GM21786 (cell line): ENCODE data around the gene TTLL9.

Experiments
- ATAC-seq: cut with Tn5 transposase; IDR thresholded peaks from one replicate; pipeline ENCODE4 v1.9.1; 2021; ENCODE audit not compliant: unreplicated experiment

Gene TTLL9

DNA sequence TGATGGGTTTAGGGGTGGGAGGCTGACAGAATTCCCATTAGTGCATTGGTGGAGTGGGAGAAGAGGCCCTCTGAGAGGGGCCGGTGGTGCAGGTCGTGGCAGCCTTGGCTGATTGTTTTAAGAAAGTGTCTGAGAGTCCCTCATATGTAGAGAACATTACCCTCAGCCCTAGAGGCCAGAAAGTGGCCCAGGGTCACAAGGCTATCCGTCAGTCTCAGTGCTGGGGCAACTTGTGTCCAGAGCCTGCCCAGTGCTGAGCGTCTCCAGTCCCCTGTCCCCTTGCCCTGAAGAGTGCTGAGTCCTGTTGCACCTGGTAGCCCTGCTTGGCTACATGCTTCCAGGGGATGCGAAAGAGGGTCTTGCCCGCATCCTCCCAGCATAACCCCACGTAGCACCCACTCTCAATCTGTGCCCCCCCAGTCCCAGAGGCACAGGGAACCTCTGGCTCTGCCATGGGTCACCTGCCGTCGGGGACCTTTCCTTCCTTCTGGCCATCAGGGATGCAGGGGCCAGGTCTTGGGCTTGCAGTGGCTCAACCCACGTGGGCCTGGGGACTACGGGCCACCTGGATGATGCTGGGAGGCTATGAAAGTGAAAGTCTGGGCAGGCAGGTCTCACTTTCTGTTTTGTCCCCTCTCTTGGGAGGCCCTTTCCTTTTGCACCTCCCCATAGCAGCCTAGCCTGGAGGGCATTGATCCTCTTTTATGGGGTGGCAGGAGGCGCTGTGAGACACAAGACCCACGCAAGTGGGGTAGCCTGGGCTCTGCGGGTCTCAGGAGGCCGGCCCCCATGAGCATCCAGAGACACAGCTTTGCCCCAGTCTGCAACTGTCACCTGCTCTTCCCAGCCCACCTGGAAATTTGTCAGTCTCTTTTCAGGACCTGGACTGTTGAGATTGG is 12.3 kb upstream of the TTLL9 start:
- ATAC-seq: no peak

DNA sequence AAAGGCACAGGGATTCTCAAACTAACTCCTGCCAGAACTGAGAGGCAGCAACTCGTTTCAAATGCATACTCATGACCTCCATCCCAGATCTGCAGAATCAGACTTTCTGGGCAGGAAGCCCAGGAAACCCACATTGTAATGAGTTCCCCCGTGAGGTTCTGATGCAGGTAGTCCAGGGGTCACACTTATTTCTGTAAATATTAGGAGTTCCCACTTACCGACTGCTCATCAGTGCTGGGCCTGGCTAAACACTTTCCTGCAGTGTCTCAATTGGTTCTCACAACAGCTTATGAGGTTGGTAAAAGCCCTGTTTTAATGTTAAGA is 11.7 kb upstream of the TTLL9 start:
- ATAC-seq: no peak

DNA sequence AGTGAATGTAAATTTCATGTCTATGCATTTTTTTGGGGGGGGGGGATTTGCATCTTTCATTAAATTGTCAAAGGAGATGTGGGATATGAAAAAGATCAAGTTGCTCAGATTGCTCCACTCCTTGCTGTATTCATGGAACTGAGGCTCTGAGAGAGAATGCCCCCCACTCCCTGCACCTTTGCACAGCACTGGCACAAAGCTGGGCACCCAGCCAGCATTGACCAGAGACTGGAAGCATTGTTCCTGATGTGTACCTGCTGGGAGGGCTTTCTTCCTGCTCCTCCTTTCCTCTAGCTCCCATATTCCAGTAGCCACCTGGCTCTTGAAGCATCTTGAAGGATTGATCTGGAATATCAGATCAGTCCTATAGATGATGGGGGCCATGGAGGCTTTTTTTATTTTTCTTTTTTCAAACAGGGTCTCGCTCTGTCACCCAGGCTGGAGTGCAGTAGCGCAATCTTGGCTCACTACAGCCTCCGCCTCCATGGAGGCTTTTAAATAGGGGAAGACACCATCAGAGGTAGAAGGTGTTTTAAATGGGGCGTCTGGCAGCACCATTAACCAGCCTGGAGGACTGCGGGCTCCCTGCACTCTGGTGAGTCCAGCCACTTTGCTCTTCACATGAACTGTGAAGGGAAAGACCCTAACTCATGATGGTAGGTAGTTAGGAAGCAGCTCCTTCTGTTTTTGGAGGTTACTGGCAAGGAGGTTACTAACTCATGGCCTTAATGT is 11.0 kb upstream of the TTLL9 start:
- ATAC-seq: no peak

DNA sequence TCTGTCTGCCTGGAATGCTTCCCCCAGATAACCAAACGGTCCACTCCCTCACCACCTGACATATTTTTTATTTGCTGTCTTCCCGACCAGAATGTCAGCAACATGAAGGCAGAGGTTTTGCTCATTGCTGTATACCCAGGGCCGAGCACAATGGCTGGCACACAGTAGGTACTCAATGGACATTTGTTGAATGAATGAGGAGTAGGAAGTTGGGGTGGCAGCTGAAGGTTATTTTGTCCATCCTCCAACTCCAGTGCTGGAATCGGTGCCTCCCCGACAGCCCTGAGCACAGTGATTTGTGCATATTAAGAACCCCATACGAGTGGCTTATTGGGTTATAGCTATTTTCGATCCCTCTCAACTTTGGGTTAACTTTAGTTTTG is 10.4 kb upstream of the TTLL9 start:
- ATAC-seq: no peak

DNA sequence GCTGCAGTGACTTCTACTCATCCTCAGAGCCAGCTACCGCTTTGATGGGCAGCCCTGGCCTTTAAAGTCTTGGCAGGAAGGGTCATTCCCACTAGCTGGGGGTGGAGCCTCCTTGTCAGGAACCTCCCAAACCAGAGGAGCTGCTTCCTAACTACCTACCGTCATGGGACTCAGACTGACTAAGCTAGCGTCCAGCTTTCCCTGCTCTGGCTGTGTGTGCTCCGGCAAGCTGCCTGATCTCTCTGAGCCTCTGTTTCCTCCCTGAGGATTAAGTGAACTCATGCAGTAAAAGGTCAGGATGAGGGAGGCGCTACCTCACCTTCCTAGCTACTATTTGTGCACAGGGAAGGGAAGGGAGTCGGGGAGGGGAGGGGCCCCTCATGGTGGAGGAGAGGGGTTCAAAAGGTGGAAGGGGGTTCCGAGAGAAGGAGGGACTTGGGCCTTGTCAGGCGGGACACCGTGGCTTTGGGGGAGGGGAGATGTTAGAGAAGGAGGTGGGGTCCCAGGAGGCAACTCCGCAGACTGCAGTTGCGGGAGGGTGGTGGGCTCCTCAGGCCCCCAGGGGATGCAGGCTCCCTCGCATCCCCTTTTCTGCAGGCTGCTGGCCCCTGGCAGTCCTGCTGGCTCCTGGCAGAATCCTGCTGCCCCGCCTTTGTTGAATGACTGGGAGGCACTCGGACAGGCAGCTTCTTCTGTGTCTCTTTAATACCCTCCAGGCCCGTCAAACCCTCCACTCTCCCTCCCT is 9.9 kb upstream of the TTLL9 start:
- ATAC-seq: no peak

DNA sequence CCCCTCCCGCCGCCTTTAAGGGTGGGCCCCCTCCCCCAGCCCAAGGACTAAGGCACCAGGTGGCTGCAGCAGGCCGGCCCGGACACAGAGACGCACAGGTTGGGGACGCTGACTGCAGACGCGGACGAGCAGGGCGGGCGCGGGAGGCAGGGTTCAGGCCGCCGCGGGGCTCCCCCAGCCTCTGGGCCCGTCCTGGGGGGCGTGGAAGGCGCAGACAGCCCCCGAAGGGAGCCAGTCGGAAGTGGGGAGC is 9.4 kb upstream of the TTLL9 start:
- ATAC-seq: no peak

DNA sequence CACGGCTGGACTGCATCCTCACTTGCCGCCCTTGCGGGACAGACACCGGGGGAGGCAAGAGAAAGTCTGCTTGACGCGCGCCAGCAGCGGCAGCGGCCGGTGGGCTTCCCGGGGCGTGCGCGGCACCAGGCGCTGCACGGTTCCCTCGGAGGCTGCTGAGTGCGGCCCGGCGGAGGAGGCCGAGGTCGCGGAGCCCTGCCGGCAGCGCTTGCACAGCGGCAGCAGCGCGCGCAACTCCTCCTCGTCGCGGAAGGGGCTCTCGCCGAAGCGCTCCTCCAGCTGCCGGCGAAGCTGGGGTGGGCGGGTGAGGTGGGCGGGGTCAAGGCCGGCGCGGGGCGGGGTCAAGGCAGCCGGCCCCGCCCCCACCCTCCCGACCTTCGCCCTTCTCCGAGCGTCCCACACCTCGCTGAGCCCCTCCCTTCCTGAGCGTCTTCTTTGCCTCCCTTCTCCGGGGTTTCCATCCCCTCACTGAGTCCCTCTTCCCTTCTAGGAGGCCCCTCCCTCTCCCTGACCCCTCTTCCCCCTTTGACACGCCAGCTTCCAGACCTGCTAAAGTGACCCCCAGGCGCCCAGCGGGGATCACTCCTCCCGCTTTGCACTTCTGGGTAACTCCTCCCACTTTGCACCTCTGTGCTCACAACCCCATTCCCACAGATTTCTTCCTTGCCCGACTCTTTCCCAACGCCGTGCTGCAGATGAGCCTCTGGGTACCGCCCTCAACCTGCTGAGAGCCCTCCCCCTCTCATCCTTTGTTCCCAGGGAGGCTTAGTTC is 8.9 kb upstream of the TTLL9 start:
- no peak for ATAC-seq

DNA sequence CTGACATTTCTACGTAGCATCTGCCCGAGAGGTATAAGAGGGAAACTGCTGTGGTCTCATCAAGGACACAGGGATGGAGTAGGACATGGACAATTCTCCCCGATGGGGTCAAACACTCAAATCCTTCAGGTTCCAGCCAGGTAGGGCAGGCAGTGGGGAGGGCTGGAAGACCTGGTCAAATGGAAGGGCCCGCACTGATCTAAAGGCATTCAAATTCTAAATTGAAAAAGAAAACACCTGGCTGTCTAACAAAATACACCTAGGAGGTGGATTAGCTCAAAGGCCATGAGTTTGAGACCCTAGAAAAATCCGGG is 8.3 kb upstream of the TTLL9 start:
- ATAC-seq: no peak

DNA sequence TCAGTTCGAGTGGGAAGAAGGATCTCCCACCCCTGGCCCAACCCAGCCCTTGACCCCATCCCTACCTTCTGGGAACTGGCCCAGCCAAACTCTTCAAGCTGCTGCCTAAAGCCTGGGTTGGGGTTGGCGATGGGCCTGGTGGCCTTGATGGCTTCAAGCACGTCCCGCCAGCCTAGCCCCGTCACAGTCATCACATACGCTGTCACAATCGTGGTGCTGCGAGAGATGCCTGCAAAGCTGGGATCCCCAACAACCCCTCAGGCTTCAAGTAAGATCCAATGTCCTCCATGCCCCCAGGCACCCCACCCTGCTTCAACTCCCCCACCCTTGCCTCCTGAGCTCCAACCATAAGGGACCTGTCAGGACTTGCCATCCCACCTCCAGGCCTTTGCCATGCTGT is 7.9 kb upstream of the TTLL9 start:
- no peak for ATAC-seq

DNA sequence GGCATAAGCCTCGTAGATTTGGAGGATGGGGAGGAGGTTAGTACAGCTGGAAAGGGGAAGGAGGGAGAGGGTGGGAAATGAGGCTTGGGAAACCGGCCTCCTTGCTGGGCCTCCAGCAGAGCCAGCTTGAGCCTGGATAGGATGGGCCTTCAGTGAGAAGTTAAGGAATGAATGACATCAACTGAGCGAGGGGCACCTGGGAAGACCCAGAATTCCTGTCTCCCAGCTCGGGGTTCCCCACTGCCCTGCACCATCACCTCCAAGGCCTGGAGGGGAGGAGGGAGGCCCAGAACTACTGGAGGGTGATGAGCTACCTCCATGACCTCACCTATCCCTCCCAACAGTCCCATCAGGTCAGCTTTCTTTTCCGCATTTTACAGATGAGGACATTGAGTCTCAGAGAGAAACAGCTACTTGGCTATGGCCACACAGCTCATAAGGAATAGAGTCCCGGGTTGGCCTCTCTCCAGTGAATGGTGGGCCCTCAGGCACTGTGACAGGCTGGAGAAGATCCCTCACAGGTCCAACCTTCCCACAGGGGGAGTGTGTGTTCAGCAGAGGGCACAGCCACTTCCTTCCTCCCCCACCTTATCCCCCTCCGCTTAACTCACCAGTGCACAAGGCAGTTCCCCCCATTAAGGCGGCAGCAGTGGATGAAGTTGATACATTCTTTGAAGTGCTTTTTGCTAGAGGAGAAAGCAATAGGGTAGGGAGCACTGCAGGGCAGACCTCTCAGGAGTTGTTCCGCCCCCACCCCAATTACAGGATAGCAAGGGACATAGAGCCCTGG is 6.9 kb upstream of the TTLL9 start:
- no peak for ATAC-seq

DNA sequence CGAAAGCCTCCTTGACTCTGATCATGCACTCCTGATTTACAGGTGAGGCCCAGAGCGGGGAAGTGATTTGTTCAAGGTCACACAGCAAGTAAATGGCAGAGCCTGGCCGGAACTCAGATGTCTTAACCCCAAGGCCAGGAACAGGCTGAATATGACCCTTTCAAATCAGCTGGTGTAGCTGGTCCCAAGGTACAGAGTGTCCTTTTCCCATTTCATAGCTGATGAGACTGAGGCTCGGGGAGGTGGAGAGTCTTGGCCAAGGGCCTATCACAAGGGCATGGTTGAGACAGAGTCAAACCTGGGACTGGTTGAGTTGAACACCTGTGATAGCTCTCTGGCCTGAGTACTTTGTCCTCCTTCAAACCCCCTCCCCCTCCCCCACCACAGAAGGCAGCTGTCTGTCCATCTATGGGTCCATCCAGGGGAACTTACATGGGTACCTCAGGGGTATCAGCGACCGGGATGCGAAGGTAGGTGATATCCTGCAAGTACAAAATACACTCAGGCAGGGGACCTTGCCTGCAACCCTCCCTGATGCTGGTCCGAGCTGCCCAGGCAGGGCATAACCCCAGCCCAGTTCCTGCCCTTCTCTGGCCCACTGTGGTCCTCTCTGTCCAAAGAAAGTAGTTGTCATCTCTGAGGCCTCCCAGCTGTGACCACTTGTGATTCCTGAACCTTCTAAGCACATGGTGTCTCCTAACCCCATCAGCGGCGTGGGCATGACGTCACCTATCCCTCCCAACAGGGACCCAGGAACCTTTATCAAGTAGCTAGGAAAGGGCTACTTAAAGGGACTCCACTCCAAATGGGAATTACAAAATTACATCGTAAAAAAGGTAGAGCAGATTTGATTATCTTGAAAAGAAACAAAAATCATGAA is 5.7 kb upstream of the TTLL9 start:
- ATAC-seq: no peak

DNA sequence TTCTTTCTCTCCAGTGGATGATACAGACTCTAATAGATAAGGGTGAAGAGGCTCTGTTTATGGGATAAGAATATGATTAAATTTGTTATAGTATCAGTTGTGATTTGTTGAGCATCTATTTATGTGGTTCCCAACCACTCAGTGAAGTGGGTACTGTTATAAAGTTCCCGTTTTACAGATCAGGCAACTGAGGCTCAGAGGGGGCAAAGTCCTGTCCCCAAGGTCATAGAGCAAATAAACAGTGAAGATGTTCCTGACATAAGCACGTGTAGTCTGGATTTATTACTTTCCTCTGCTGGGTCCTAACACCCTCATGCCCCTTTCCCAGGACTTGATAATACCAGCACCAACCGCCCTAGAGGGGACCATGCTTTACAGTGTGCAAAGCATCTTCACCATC is 4.2 kb upstream of the TTLL9 start:
- ATAC-seq: no peak

DNA sequence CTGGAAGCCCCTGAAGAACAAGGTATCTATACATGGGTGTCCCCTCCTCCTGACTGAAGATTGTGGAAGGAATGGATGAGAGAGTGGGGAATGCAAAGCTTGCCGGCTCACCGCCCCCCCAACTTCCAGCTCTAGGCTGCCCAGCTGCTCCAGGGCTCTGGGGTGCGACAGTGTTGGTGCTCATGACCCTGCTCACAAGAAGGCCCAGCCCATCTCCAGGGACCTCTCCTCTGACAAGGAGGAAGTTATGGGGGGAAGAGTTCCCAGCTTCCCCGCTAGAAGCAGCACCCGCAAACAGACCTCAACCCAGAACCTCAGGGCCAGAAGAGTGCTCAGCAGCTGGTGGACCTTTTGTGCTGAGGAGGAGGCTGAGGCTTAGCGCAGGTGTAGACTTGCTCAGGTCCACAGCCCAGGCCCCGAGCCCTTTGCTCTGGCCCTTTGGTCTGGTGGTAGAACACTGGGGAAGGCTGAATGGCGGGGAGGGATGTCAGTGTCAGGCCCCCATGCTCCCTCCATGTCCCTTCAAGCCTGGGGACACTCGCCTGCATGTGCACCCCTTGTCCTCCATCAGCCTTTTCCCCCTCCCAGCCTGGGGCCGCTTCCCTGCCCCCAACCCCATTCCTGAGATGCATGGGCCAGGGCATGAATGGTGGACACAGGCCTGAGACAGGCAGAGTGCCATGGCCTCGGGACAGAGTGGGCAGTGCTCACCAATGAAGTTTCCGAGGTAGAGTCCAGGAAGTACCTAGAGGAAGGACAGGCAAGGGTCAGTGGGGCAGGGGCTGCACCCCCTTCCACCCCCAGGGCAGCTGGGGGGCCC is 1.4 kb upstream of the TTLL9 start:
- no peak for ATAC-seq

DNA sequence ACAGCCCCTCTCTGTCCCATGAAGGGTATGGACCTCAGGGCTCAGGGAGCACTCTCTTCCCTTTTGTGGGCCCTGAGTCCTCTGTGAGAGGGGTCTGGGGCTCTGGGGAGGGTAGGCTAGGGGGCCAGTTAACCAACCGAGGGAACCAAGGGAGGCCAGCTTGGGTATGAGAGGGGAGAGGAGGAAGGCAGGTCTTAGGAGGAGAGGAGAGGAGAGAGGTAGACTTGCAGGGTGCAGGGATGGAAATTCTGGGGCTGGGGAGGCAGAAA is 827 bp upstream of the TTLL9 start:
- no peak for ATAC-seq

DNA sequence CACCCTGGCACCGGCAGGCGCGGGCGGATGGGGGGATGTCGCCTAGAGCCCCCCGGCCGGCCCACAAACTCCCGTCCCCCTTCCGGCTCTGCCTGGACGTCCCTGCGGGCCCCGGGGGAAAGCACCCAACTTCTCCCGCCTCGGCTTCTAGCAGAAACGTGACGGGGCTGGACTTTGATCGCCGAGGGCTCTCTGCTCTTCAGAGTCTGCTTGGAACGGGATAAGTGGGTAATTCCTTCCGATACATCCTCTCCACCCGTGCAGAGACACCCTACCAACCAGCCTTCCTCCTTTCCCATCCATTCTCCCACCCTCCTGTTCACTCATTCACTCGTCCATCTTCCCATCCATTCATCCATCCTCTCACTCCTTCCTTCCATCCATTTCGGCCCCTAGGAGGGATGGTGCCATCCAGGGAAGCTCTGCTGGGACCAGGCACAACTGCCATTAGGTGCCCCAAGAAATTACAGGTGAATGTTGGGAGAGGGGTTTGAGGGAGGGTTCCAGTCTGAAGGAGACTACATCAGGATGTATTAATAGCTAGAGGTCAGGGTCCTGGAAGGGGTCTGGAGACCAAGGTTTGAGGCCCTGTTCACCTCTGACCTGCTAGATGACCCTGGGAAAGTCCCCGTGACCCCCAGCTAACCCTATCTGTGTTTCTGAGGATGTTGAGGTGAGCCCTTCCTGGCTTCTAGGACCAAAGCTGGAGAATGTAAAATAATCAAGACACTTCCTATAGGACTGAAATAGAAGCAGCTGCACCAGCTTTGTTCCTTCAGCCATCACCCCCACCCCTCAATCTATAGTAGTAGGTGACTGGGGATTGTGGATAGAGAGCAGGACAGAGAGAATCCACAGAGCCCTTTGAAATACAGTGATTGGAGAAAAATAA is 538 bp downstream of the TTLL9 start:
- ATAC-seq: no peak

DNA sequence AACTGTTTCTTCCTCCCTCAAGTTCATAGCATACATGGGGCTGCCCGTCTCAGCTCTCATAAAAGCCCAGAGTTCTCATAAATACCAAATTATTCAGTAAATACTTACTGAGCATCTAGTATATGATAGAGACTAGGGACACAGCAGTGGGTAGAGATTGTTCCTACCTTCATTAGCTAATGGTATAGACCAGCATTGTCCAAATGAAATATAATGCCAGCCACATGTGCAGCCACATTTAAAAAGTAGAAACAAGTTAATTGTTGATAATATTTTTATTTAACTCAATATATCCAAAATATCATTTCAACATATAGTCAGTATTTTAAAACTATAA is 1.2 kb downstream of the TTLL9 start:
- no peak for ATAC-seq

DNA sequence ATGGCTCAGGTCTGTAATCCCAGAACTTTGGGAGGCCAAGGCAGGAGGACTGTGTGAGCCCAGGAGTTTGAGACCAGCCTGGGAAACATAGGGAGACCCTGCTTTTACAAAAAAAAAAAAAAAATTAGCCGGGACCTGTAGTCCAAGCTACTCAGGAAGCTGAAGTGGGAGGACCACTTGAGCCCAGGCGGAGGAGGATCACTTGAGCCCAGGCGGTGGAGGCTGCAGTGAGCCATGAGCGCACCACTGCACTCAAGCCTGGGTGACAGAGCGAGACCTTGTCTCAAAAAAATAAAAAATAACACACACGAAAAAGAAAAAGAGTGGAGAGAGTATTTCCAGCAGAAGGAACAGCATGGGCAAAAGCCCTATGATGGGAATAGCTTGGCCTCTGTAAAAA is 2.0 kb downstream of the TTLL9 start:
- no peak for ATAC-seq

DNA sequence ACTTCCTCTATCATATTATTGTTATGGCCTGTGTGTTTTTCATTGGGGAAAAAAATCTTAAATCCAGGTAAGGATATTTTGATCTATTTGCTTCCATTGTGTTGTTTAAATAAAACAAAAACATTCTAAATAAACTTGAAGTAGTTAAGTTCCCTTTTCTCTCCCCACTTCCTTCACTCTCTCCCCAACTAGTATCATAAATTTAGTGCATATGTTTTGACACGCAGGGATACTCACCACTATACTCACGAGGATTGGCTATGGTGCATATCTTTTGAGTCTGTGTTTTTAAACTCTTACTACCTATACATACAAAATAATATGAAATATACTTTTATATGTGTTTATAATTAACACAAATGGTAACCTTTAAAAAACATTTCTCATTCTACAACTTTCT is 5.2 kb downstream of the TTLL9 start:
- no peak for ATAC-seq

DNA sequence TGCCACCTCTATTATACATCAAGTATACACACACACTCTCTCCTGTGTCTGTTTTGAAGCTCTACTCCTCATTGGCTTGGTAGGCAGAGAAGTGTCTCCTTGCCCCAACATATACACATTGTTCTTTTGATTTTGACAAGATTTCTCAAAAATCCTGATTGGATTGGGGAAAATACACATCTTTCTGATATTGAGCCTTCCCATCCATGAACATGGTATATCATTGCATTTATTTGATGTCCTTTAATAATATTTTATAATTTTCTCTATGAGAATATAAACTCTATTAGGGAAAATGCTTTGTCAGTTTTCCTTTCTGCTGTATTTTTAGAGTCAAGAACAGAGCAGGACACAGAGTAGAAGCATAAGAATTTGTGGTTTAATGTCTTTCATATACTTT is 7.2 kb downstream of the TTLL9 start:
- no peak for ATAC-seq
